ENCODE data around the gene ACOX3.

- no peak for TF ChIP-seq POLR2A (IDR thresholded peaks at IDR 0.05; ENCODE audit: low read depth, low read length)
- no peak for TF ChIP-seq TAF1 (IDR thresholded peaks at IDR 0.05; ENCODE audit: borderline replicate concordance, low read depth, low read length)
- no peak for TF ChIP-seq POLR2AphosphoS5 (IDR thresholded peaks at IDR 0.05; ENCODE audit: low read depth, low read length)
Measured at GRCh38 chr4:8433136-8433535, 7.4 kb downstream of the ACOX3 start.
